ENCODE results near the gene MYLK.
A peak's percentile ranks its signal among the peaks of the same experiment; 100 is the strongest.
"Not testable (repeated sequence)": the region's sequence is repeated elsewhere in the genome, so short reads cannot be mapped to it uniquely, and the experiment has no call there.

MYLK gene

DNA sequence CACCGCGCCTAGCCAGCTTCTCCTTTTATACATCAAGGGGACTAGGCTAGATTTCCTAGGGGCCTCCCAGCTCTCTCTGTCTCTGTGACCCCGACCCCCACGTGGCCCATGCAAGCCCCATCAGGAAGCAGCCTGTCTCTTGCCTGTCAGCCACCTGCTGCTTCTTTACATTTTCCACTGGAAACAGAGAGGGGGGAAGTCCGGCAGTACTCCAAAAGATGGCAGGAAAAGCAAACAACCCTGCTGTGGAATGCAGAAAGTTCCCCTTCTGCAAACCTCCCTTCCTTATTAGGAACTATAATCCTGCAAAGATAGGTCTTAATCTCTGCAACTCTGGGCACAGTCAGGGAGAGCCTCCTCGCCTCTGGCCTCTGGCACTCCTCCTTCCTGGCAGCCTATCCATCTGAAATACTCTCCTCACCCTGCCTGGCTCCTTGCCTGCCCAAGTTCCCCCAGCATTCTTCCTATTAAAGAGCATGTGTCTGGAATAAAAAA, 251.9 kb downstream of the MYLK start:
- DNase-seq (ENCODE audit: low spot score), result no peak

DNA sequence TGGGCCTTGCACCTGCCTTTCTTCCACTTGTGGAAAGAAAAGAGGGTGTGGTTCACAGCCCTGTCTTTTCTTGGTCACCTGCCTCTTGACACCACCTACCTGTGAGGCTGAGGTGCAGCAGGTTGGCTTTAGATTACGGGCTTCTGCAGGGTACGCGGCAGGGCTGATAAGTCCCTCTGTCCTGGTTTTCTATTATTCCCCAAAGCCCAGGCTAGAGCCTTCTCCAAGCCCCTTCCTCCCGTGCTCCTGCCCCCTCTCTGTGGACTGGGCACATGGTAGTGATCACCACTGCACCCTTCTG, 254.4 kb downstream of the MYLK start:
- no peak for FAIRE-seq
- DNase-seq (ENCODE audit: low spot score), result no peak

More for the DNA sequence above, 251.9 kb downstream of the MYLK start:
- FAIRE-seq, result no peak

DNA sequence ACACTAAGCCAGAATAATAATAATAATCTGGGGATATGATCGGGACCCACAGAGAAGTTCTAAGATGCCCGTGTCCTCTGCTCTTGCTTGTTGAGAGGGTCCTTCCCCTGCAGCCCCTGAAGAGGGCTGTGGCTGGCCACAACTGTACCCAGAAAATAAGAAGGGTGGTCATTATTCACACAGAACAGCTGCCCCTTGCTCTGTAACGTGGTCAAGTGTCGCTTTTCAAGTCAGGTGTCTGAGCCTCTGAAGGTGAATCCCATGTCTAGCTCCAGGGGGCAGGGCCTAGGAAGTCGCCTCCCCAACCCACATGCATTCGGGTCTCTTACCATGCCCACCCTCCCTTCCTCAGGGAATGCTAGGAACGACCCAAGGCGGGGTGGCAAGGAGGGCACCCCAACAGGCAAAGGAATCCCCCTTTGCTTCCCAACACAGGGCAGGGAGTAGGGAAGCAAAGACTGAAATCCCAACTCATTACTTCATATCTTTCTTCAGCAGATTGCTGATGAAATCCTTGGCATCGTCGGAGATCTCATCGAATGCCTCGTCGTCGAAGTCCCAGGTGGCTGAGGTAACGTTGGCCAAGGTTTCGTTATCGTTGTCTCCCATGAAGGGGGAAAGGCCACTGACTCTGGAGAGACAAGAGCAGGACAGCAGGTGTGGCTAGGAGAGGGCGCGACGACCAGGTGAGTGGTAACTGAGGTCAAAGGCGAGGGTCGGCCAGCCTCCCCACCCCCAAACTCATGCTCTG, 255.0 kb downstream of the MYLK start:
- FAIRE-seq (no peak), DNase-seq (ENCODE audit: low spot score) (no peak)

DNA sequence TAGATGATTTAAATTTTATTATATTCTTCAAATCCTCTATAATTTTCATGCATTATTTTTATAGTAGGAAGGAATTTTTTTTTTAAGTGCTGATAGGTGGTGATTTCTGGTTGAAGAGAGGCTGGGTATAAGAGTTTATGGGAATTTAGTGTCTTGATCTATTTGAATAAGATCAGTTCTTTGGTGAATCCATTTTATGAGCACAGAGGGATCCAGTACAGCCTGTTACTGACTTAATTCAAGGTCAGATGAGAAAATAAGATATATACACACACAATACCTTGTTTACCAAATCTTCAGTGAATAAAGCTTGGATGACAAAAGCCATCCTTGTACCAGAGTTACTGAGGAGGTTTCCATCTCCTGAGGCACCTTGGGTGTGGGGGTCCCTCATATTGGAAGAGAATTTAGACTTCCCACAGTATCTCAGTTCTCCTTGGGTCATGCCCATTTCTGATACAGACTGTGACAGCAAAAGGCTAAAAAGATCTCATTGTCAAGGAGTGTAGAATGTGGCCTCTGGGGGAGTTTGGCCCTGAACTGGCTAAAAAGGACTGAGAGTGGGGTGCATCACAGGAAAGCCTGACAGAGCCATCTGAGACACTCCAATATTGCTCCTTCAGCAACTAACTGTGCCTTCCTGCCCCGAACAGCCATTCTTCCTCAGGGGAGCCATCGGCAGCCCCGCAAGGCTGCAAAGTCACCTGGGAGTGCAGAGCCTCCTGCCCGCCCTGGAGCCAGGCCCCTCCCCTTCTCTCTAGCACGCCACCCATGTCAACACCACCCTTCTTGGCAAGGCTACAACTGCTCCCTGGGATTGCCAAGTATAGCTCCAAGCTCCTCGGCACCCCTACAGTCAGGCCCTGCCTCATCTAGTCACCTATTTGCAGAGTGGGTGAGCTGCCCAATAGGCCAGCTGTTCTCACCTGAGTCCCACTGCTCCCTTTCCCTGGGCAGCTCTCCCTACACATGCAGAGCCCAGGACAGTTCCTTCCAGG, 256.2 kb downstream of the MYLK start:
- FAIRE-seq, result no peak

DNA sequence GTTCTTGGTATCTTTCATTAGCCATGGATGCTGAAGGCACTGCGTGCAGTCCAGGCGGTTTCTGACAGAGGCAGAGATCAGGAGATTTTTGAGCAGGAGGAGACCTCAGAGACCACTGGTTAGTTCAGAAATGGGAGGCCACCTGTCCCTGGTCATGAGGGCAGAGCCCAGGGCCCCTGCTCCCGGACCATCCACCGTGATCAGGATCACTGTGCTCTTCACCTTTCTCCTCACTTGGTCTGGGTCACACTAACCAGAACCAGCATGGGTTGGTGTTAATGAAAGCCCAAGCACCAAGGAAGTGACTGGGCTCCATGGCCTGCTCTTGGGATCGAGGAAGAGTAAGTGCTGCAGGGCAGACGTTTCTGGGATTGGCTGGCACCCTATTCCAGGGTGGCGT, 257.3 kb downstream of the MYLK start:
- DNase-seq (ENCODE audit: low spot score), result no peak
- FAIRE-seq, result no peak

More for the DNA sequence above, 256.2 kb downstream of the MYLK start:
- DNase-seq (ENCODE audit: low spot score), result no peak

DNA sequence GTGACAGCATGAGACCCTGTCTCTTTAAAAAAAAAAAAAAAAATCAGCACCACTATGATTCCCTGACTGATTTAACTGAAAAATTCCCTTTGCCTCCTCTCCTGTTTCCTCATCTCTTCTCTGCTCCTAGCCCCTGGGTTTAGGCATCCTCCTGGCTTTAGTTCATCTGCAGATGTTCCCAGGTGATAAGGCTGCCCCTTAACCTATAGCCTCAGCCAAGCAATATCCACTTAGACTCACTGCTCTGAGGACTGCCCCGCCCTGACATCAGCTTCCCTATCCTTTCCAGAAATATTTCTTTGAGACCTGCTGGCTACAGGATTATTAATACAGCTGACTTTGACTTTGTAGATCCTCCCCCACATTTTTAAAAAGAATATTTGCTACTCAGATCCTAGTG, 259.8 kb downstream of the MYLK start:
- no peak for FAIRE-seq
- no peak for DNase-seq (ENCODE audit: low spot score)

DNA sequence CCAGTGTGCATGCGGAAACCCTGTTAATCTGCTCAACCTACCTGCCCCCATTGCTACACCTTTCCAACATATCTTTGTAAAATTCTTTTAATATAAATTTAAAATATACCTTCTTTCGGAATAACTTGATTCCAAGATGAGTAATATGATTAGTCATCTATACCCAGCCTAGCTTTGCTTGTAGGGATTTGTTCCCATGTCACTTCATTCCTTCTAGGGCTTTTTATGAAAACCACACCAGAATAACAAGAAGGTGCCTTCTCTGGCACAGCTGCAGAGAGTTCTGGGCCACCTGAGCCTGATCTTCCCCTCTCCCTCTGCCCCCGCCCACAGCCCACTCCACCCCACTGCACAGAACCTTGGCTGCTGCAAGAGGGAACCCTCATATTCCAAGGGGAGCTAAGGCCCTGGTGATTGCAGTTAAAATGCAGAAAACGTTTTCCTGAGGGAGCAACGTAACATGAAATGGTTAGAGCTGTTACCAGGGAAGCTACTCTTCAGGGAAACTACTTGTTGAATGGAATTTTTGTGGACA, 260.7 kb downstream of the MYLK start:
- FAIRE-seq, result no peak
- no peak for DNase-seq (ENCODE audit: low spot score)

DNA sequence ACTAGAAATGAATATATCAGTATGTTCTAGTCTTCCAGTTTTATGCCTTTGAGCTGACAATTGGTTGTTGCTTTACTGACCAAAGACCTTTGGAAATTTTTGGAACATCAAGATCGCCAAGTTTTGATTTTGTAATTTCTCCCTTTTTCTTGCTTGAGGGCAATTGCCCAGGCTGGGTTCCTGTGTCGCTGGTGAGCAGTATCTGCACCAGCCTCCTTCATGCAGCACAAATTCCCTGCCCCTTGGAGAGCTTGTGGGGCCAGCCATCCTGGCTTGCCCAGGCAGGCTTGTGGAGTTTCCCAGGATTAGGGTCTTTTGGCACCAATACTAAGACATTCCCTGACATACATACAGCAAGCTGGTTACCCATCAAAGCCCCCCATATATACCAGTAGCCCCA, 261.4 kb downstream of the MYLK start:
- DNase-seq (ENCODE audit: low spot score), result no peak
- FAIRE-seq, result no peak

DNA sequence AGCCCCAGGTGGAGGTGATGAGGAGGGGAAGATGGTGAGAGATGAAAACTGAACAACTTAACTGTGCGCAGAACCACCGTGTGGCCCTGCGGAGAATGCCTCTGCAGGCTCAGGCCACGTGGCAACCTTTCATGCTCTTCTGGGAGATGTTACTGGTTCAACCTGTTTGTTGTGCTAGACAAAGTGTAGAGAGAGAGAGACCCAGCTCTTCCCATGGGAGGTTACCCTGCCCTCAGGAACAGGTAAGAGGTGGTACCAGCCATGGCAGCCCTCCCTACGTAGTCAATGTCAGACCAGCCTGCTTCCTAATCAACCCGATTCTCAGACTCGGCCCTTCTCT, 262.3 kb downstream of the MYLK start:
- FAIRE-seq, result no peak
- DNase-seq (ENCODE audit: low spot score), result no peak

DNA sequence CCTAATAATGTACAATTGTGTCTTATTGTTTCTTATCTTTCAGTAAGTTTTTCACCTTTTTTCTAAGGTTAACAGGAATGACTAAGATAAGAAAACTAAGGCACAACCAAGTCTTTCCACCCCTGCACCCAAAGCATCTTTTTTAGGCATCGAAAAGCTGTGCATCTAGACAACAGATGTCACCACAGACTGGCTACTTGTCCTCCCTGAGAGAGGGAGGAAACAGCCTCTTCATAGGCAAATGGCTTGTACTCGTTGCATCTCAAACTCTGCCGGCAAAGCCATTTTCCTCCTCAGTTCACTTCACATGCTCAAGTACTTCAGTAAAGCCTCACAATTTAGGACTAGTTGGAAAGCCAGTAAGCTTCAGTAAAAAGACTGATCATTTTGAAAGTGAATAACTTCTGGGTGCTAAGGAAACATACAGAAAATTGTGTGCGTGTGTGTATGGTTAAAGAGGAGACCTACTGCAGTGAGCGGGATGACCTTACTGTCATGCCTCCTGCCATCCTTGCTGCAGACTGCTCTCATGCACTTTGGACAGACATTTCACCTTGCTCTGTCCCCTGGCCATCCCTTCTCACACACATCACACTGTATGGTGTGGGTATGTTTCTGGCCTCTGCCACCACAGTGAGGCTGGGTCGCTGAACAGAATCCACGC, 262.8 kb downstream of the MYLK start:
- peak; percentile 69 for FAIRE-seq
- no peak for DNase-seq (ENCODE audit: low spot score)

DNA sequence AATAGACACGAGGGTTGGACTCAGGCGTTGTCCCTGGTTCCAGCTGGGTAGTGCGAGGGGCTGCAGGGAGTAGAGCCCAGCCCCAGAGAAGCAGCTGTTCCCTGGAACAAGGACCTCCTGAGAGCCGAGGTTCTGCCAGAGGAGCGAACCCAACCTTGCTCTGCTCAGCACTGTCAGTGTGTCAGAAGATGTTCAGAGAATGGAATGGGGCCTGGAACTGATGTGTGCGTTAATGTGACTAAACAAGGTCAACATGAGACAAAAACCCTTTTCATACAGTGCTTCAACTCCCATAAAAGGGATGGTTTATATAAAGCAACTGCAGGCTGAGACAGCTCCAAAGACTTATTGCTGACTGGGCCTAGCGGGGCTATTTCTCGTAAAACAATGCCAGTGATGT, 263.8 kb downstream of the MYLK start:
- DNase-seq (ENCODE audit: low spot score), result no peak
- FAIRE-seq, result no peak

DNA sequence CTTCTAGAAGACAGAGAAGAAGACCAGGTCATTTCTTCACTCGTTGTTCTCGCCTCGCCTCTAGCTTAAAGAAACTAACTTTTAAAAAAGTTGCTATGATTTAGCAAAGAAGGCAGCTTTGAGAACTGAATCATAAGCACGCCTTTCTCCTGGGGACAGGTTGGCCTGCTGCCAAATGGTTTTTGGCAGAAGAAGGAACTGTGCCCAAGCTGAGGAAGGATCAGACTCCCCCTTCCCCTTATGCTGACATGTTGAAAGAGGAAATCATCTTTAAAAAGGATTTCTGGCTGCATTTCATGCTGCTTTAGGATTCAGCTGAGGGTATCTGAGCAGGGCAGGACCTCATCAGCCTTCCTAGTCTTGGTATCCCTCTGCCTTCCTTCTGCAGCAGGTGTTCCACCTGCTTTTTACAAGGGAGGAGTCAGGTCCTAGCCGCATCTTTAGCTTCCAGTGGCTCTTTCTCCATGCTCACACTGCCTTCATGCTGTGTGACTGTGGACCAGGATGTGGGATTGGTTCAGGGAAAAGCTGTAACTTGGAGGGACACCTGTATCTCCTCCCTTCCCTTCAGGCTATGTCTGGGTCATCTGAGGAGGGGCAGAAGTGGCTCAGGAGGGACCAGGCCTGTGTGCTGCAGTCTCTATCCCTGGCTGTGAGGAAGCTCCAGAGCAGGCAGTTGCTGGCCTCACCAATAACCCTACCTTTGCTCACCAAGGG, 265.2 kb downstream of the MYLK start:
- FAIRE-seq, result no peak
- DNase-seq (ENCODE audit: low spot score), result peak; percentile 52

DNA sequence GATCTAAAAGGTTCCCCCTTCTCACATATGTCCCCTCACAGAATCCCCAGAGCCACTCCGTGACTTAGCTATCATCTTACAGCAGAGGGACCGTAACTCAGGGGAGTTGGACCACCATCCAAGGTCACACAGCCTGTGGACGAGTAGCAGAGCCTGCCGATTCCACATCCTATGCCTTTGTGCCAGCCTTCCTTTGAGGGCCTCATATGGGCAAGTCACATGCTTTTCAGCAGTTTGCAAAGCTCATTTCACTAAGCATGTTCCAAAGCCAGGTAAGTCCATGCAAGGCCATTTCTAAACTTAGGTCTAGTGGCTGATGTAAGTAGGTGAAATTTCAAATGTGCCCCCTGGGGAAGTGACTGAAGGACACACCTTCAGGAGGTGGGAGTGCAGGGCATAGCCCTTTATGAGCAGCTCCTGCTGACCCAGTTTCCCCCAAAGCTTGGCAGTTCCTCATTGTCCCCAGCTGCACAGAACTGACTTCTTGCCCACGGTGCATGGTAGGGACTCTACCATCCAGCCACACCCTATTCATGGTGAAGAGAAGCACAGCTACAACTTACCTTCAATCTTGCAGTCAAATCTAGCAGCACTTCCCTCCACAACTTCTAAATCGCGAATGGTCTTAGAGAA, 265.9 kb downstream of the MYLK start:
- DNase-seq (ENCODE audit: low spot score) (no peak), FAIRE-seq (peak; percentile 30)

DNA sequence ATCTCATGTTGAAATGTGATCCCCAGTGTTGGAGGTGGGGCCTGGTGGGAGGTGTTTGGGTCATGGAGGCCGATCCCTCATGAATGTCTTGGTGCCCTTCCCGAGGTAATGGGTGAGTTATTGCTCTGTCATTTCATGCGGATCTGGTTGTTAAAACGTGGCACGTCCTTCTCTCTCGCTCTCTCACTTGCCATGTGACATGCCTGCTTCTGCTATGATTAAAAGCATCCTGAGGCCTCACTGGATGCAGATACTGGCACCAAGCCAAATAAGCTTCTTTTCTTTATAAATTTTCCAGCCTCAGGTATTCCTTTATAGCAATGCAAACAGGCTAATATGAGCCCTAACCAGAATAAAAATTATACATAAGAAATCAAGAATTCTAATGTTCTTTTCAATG, 267.5 kb downstream of the MYLK start:
- FAIRE-seq, result no peak
- DNase-seq (ENCODE audit: low spot score), result no peak

DNA sequence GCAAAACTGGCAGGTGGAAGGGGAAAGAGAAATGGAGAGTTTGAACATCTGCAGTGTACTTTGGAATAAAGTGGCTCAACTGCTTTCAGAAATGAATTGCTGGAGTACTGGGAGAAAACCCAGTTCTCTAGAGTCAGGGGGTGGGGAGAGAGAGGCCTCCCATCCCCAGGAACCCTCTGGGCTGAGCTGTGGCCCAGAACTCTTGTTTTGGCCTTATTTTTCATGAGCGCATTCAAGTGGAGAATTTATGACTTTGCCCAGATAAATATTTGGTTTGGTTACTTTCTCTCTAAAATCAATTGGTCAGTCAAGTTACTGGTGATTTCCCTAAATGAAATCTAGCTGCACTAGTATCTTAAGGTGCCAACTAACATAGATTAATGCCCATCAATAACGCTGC, 270.6 kb downstream of the MYLK start:
- no peak for DNase-seq (ENCODE audit: low spot score)

DNA sequence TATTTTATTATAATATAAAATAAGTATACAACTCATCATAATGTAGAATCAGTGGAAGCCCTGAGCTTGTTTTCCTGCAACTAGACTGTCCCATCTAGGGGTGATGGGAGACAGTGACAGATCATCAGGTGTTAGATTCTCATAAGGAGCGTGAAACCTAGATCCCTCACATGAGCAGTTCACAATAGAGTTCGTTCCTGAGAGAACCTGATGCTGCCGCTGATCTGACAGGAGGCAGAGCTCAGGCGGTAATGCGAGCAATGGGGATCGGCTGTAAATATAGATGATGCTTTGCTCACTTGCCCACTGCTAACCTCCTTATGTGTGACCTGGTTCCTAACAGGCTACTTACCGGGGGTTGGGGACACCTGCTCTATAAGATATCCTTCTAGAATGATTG, 272.5 kb downstream of the MYLK start:
- not testable (repeated sequence) for DNase-seq (ENCODE audit: low spot score)

More for the DNA sequence above, 270.6 kb downstream of the MYLK start:
- FAIRE-seq, result no peak

DNA sequence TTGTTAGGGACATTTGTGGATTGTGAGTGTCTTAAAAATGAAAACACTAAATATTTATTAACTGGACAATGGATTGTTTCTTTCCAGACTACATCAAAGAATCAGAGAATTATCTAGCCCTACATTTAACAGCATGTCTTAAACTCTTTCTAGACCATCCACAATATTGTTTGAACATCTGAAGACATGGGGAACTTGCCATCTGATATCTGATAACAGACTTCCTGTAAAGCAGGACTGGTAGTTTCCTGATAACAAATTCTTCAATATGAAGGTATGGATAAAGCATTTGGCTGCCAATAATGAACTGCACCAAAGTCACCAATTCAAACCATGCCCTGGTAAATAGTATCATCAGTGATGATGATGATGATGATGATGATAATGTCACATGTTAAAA, 273.1 kb downstream of the MYLK start:
- FAIRE-seq, result no peak
- DNase-seq (ENCODE audit: low spot score), result no peak

More for the DNA sequence above, 272.5 kb downstream of the MYLK start:
- not testable (repeated sequence) for FAIRE-seq

DNA sequence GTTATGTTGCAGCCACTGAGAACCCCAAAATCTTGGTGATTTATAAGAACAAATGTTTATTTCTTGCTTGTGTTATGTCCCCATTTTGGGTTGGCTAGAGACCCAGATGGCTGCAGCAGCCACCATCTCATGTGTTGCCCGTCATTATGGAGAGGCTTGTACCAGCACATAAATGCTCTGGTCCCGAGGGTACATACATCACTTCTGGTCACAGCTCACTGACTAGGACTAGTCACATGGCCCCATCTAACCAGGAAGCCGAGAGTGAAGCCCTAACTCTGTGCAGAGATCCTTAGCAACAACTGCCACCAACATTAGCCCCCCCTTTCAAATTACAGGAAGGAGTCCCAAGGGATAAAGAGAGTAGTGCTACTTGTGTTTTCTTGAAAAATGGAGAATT, 273.8 kb downstream of the MYLK start:
- DNase-seq (ENCODE audit: low spot score) (no peak), FAIRE-seq (no peak)

DNA sequence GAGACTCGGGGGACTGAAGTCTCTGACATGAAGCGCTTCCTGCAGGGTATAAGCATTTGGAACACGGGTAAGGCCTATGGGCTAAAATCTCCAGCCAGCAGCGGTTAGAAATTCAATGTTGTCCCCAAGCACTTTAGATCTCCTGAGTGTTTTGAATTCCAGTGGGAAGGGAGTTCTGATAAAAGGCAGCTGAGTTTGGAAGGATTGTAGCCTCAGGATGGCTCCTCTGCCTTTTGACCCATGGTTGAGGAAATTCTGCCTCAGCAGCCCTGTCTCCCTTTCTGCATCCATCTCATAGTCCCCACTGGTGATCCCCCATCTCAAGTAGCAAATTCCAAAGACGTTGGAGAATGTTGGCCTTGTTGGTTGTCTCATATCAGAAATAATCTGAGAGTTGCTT, 275.1 kb downstream of the MYLK start:
- no peak for FAIRE-seq

DNA sequence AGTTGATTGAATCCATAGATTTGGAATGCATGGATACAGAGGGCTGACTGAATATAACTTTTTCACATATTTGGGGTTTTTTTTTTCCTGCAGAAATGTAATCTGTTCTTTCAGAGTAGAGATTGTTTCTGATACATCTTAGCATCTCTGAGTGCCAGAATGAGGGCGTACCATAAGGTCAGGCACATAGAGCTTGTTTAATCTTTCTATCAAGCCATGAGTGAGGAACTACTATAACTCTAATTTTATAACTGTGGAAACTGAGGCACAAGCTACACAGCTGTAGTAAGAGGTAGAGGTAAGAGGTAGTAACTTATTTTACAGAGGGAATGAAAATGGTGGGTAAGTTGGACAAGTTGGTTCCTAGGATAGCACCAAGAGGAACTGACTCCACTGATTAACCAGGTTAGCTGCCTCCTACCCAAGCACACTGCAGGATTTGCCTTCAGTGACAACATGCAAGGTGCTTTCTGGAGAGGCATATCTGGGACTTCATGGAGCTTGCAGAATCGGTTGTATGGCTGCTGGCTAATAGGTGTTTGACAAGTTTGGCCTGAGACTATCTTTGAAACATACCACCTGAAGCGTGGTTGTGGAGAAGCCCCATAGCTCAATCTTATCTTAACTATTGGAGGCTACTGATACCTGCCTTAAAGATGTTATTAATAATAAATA, 275.7 kb downstream of the MYLK start:
- no peak for FAIRE-seq
- no peak for DNase-seq (ENCODE audit: low spot score)

More for the DNA sequence above, 275.1 kb downstream of the MYLK start:
- no peak for DNase-seq (ENCODE audit: low spot score)
